ENCODE results near the gene LRTM2. TPM values are rescaled to one million over a fixed set of nuclear protein-coding genes. Genes with fewer than 3 reads are reported as not detected.
"Not testable (repeated sequence)": the region's sequence is repeated elsewhere in the genome, so short reads cannot be mapped to it uniquely, and the experiment has no call there.

The LRTM2 gene
- total RNA-seq, 2 donors from 2014 or later, result 0.14 TPM; not detected in 1

DNA sequence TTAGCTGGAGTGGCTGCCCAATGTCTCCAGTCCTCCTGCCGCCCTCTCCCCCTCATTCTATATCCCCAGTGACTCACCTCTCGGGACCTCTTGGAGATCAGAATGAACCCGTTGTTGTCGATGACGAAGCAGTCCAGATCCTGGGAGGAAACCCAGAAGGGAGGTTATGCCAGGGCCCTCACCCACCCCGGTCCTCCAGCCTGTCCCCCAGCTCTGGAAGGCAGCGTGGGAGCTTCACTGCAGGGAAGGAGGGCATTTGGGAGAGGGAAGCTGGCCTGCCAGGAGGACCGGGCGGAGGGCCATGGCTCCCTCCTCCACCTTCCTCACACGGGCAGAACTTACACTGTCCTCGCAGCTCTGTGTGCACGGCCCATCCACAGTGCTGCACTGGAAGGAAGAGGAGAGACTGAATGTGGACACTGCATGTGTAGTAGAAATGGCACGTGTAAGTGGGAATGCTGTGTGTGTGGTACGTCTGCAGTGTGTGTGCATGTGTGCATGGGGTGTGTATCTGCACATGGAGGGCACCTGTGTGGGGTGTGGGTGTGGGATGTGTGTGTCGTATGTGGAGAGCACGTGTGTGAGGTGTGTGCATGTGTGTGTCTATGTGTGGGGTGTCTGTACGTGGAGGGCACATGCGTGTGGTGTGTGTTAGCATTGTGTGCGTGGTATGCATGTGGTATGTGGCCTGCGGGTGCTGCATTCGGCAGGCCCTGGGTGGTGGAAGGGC, 10.0 kb upstream of the LRTM2 start:
- Mint-ChIP-seq H3K27ac (peak overlapping the region; percentile 55), H3K27me3 (ENCODE audit: low read depth) (no peaks in the 10 kb centered on the region), H3K4me1 (ENCODE audit: low read depth) (peaks cover 7% of the 10 kb centered on the region), H3K36me3 (ENCODE audit: insufficient read depth in 2 of 2) (no peaks in the 10 kb centered on the region), H3K9me3 (no peaks in the 10 kb centered on the region), H3K4me3 (peak overlapping the region; percentile 18 to 67)
- DNase-seq (no peak), ATAC-seq (replicated peaks in 1 of 2) (no peak)

DNA sequence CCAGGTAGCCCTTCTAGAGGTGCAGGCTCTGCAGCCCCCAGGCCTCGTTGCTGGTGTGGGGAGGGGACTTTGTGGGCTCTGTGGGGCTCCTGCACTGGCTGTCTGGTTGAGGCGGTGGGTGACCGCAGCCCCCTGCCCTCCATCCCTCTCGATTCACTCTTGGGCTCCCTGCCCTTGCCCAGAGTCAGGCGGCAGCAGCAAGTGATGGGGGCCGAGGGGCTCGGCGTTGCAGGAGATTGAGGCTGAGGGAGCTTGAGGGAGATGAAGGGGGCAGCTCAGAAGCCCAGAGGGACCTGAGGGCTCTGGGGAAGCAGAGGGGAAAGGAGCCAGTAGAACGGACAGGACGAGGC, 9.5 kb upstream of the LRTM2 start:
- Mint-ChIP-seq H3K4me1 (ENCODE audit: low read depth) (peaks cover 7% of the 10 kb centered on the region), H3K27me3 (ENCODE audit: low read depth) (no peaks in the 10 kb centered on the region), H3K9me3 (no peaks in the 10 kb centered on the region), H3K4me3 (peak overlapping the region; percentile 18 to 67), H3K36me3 (ENCODE audit: insufficient read depth in 2 of 2) (no peaks in the 10 kb centered on the region), H3K27ac (no peak overlapping the region)
- DNase-seq, result no peak
- ATAC-seq (replicated peaks in 1 of 2), result no peak

DNA sequence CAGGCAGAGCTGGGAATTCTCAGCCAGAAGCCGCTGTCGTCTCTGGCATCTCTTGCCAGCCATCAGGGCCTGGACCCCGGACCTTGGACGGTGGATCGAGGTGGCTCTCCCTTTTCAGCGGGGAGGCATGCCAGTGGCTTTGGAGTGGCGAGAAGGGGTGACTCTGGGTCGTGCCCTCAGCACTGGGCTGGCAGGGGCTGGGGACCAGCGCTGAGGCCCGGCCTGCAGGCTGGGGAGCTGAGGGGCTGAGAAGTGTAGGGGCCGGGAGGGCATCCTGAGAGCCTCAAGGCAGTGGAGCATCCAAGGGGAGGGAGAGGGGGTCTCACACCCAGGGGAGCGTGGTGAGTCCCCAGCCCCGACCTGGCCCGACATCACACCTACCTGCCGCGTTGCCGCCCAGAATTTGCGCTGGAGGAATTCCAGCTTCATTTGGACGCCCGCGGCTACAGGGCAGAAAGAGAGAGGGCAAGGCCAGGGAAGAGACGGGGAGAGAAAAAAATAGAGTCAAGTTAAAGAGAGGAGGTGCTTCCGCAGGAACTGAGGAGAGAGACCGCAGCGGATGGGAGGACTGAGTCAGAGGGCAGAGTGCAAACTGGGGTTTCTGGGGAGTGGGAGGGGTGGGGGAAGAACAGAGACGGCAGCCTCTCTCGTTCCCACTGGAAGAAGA, 9.0 kb upstream of the LRTM2 start:
- Mint-ChIP-seq H3K36me3 (ENCODE audit: insufficient read depth in 2 of 2) (no peaks in the 10 kb centered on the region), H3K9me3 (no peaks in the 10 kb centered on the region), H3K27me3 (ENCODE audit: low read depth) (no peaks in the 10 kb centered on the region), H3K4me3 (peak overlapping the region; percentile 18 to 67), H3K4me1 (ENCODE audit: low read depth) (peaks cover 7% of the 10 kb centered on the region), H3K27ac (peak overlapping the region; percentile 1)
- peak; percentile 68 to 72 for ATAC-seq (replicated peaks in 1 of 2)
- peak; percentile 36 to 44 for DNase-seq

DNA sequence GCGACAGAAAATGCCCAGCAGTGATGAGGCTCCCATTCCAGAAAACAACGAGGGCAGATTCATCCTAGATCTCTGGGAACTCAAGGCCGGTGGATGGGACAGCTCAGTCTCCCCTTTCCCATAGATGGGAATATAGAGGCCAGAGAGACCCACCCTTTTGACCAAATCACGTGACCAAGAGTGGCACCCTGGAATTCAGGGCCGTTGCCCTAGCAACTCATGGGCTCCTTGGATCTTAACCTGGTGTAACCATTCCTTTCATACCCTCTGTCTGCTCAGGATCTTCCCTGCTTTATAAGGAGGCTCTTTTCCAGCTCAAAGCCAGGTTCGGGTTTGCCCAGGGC, 8.4 kb upstream of the LRTM2 start:
- peak overlapping the region in 1 of 2 donors; percentile 67 for H3K4me3 Mint-ChIP-seq
- H3K4me1 Mint-ChIP-seq (ENCODE audit: low read depth), result peaks cover 7% of the 10 kb centered on the region
- H3K27me3 Mint-ChIP-seq (ENCODE audit: low read depth), result no peaks in the 10 kb centered on the region
- H3K36me3 Mint-ChIP-seq (ENCODE audit: insufficient read depth in 2 of 2), result no peaks in the 10 kb centered on the region
- no peaks in the 10 kb centered on the region for H3K9me3 Mint-ChIP-seq
- no peak for ATAC-seq (replicated peaks in 1 of 2)
- no peak overlapping the region for H3K27ac Mint-ChIP-seq
- no peak for DNase-seq

DNA sequence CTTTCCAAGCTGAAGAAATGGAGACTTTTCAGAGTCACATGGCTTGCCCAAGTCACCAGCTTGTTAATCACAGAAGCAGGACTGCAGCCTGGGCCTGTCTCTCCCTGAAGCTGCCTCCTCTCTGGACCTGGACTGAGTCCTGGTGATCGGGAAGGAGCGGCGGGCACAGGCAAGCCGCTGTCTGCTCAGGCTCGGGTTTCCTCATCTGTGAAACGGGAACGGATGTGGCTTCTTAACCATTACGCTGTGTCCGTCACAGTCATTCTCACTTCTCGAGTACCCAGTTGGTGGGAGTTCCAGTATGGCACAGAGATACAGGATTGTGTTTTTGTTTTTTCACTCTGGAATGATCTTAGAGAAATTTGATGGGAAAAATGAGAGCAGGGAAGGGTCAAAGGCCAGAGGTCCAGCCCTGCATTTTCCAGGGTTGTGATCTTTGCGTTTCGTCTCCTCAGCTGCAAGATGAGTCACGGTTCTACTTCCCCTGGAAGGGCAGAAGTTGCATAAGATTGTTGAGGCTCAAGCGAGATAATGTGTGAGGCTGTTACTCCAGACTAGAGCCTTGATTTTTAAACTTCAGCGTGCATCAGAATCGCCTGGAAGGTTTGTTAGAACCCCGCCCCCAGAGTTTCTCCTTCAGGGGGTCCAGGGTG, 7.6 kb upstream of the LRTM2 start:
- no peaks in the 10 kb centered on the region for H3K9me3 Mint-ChIP-seq
- no peak overlapping the region for H3K27ac Mint-ChIP-seq
- peak overlapping the region; percentile 20 to 26 for H3K4me3 Mint-ChIP-seq
- peaks cover 7% of the 10 kb centered on the region for H3K4me1 Mint-ChIP-seq (ENCODE audit: low read depth)
- ATAC-seq (replicated peaks in 1 of 2) (peak in 1 of 2 donors; percentile 40), DNase-seq (no peak)
- no peaks in the 10 kb centered on the region for H3K36me3 Mint-ChIP-seq (ENCODE audit: insufficient read depth in 2 of 2)
- no peaks in the 10 kb centered on the region for H3K27me3 Mint-ChIP-seq (ENCODE audit: low read depth)

DNA sequence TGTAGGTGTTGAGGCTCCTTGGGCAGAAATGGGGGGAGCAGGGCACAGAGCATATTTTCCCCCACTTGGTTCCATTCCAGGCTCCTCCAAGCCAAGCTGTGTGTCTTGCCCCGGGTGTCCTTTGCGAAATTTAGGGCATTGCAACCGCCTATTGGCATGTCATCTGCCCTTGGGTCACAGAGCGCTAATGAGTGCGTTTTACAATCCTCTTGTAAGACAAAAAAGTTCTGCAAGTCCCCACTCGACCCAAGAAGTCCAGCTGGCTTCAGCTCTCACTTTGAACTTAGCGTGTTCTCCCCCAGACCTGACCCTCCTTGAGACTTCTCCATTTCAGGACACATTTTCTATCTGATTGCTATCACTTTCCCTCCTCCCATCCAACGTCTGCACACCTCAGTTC, 6.1 kb upstream of the LRTM2 start:
- ATAC-seq (replicated peaks in 1 of 2), result no peak
- no peaks in the 10 kb centered on the region for H3K36me3 Mint-ChIP-seq (ENCODE audit: insufficient read depth in 2 of 2)
- no peak for DNase-seq
- H3K4me1 Mint-ChIP-seq (ENCODE audit: low read depth), result peaks cover 7% of the 10 kb centered on the region
- H3K9me3 Mint-ChIP-seq, result no peaks in the 10 kb centered on the region
- H3K27ac Mint-ChIP-seq, result no peak overlapping the region
- H3K4me3 Mint-ChIP-seq, result no peak overlapping the region
- no peaks in the 10 kb centered on the region for H3K27me3 Mint-ChIP-seq (ENCODE audit: low read depth)

DNA sequence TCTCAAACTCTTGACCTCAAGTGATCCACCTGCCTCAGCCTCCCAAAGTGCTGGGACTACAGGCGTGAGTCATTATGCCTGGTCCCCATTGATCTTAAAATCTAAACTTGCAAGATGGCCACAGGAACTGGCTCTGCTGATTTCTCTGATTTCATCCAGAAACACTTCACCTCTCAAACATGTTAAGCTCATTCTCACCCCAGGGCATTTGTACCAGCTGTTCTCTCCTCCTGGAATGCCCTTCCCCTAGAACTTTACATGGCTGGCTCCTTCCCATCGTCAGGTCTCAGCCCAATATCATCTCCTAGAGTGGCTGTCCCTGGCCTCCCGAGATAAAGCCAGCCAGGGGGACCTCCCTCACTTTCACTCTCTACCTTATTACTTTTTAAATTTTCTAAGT, 5.3 kb upstream of the LRTM2 start:
- Mint-ChIP-seq H3K9me3 (no peaks in the 10 kb centered on the region), H3K4me1 (ENCODE audit: low read depth) (peaks cover 3% of the 10 kb centered on the region), H3K36me3 (ENCODE audit: insufficient read depth in 2 of 2) (no peaks in the 10 kb centered on the region), H3K27ac (no peak overlapping the region), H3K27me3 (ENCODE audit: low read depth) (peaks cover under 1% of the 10 kb centered on the region), H3K4me3 (no peak overlapping the region)
- ATAC-seq (replicated peaks in 1 of 2) (no peak), DNase-seq (no peak)

DNA sequence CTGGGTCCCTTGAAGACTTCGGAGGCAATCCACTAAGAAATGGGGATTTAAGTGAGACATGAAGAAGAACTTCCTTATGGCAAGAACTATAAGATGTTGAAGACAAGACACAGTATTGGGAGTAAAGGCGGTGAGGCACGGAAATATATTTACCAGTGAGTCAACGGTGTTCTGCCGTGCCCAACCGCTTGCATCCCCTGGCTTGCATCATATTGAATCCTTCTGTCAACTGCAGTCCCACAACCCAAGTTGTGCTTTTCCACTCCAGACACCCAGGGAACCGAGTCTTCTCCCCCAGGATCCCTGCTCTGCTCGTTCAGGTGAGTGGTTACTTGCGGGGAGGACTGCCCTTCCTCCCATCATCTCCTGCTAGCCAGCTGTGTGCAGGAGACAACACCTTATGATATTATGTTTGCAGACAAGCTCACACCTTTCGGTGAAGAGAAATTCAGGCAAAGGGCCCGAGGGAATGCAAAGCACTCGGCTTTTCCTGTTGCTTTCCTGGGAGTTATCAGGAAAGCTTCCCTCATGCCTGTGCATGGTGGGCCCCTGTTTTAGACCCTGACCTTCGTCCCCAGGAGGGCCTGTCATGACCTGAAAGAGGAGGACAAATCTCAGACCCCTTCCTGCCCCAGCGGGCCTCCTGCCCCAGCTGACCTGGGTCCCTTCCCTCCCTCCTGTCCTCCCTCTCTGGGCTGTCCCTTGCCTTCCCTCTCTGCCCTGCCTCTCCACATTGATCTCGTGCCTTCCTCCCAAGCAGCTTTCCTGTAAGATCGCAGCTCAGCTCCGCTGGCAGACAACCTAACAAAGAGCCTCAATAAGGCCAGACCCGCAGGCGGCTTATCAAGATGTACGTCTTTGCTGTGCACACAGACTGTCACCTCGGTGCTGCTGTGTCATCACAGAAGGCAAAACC, 4.3 kb upstream of the LRTM2 start:
- Mint-ChIP-seq H3K4me3 (no peak overlapping the region), H3K9me3 (no peaks in the 10 kb centered on the region), H3K4me1 (ENCODE audit: low read depth) (peaks cover 5% of the 10 kb centered on the region), H3K27ac (no peak overlapping the region), H3K36me3 (ENCODE audit: insufficient read depth in 2 of 2) (no peaks in the 10 kb centered on the region), H3K27me3 (ENCODE audit: low read depth) (peaks cover 10% of the 10 kb centered on the region)
- ATAC-seq (replicated peaks in 1 of 2) (no peak), DNase-seq (no peak)

DNA sequence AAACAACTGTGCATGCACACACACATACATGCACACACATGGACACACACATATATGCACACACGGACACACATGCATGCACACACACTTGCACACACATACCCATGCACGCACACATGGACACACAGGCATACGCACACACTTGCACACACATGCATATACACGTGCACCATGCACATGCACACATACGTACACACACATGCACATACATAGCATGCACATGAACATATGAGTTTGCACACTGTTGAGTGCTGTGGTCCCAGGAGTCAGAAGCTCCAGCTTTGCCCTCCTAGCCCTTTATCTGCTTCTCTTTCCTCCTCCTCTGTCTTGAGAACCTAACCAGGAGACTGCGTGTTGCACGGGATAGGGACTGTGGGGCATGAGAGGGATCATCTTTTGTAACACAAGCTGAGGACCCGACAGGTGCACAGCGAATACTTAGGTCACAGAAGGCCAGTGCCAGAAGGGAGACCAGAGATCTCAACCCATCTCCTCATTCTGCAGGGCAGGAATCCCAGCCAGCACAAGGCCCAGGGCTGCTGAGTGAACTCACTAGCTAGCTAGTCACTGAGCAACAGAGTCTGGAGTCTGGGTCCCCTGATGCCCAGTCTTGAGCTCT, 3.5 kb upstream of the LRTM2 start:
- DNase-seq (no peak), ATAC-seq (replicated peaks in 1 of 2) (no peak)
- H3K27ac Mint-ChIP-seq, result no peak overlapping the region
- no peaks in the 10 kb centered on the region for H3K9me3 Mint-ChIP-seq
- peaks cover 12% of the 10 kb centered on the region for H3K27me3 Mint-ChIP-seq (ENCODE audit: low read depth)
- peaks cover 5% of the 10 kb centered on the region for H3K4me1 Mint-ChIP-seq (ENCODE audit: low read depth)
- no peak overlapping the region for H3K4me3 Mint-ChIP-seq
- no peaks in the 10 kb centered on the region for H3K36me3 Mint-ChIP-seq (ENCODE audit: insufficient read depth in 2 of 2)

DNA sequence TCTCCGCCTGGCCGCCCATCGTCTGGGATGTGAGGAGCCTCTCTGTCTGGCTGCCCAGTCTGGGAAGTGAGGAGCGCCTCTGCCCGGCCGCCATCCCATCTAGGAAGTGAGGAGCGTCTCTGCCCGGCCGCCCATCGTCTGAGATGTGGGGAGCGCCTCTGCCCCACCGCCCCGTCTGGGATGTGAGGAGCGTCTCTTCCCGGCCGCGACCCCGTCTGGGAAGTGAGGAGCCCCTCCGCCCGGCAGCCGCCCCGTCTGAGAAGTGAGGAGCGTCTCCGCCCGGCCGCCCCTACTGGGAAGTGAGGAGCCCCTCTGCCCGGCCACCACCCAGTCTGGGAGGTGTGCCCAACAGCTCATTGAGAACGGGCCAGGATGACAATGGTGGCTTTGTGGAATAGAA, 2.4 kb upstream of the LRTM2 start:
- not testable (repeated sequence) for H3K27ac Mint-ChIP-seq; DNase-seq; H3K4me3 Mint-ChIP-seq; H3K36me3 Mint-ChIP-seq (ENCODE audit: insufficient read depth in 2 of 2); H3K9me3 Mint-ChIP-seq; H3K4me1 Mint-ChIP-seq (ENCODE audit: low read depth); ATAC-seq (replicated peaks in 1 of 2)
- peaks cover 12% of the 10 kb centered on the region for H3K27me3 Mint-ChIP-seq (ENCODE audit: low read depth)

DNA sequence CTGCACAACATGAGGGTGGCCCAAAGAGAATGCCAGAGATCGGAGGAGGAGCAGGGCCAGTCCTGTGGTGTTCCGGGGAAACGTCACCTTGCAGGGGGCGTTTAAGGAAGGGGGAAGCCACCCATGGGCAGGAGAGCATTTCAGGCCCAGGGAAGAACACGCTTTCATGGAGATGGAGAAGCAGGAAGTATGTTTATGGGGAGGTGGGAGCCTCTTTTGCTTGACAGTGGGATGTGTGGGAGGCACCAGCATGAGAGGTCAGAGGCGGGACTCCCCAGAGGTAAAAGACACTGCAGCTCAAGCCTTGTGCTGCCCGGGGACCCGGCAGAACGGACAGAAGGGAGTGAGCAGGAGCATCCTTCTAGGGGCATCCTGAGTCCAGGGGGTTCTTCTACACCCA, 1.3 kb upstream of the LRTM2 start:
- ATAC-seq (replicated peaks in 1 of 2) (no peak), DNase-seq (no peak)
- no peak overlapping the region for H3K27ac Mint-ChIP-seq
- H3K4me3 Mint-ChIP-seq, result no peak overlapping the region
- H3K36me3 Mint-ChIP-seq (ENCODE audit: insufficient read depth in 2 of 2), result no peaks in the 10 kb centered on the region
- peaks cover 5% of the 10 kb centered on the region for H3K4me1 Mint-ChIP-seq (ENCODE audit: low read depth)
- H3K27me3 Mint-ChIP-seq (ENCODE audit: low read depth), result peaks cover 12% of the 10 kb centered on the region
- H3K9me3 Mint-ChIP-seq, result no peaks in the 10 kb centered on the region

DNA sequence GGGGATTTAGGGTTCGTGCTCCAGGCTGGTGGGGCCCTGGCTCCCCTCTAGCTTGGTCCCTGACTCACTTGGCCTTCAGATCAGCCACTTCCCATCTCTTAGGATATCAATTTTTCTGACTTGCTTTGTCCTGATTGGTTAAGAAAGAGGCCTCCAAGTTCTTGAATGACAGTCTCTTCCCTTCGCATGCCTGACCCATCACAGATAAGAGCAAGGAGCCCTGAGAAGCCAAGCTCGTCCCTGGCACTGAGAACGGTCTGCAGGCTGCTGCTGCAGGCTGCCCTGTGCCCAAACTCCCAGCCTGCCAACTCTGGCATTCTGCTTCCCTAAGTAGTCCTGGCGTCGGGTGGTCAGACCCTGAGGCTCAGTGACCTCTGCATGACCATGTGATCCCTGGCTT, 794 bp upstream of the LRTM2 start:
- Mint-ChIP-seq H3K36me3 (ENCODE audit: insufficient read depth in 2 of 2) (no peaks in the 10 kb centered on the region), H3K4me1 (ENCODE audit: low read depth) (peaks cover 5% of the 10 kb centered on the region), H3K27ac (no peak overlapping the region), H3K27me3 (ENCODE audit: low read depth) (peaks cover 12% of the 10 kb centered on the region), H3K4me3 (no peak overlapping the region), H3K9me3 (no peaks in the 10 kb centered on the region)
- ATAC-seq (replicated peaks in 1 of 2) (no peak), DNase-seq (no peak)

All from activated T-cell treated with anti-CD3 and anti-CD28 coated beads, Interleukin-2, amount 50 U/mL, for 72 hours (primary cell).